ENCODE results near the gene RRAS.

- TF ChIP-seq REST (IDR thresholded peaks at IDR 0.05; ENCODE audit: insufficient replicate concordance, low read depth) (no peak), CTCF (IDR thresholded peaks at IDR 0.05; ENCODE audit: insufficient read depth, low read length) (no peak), GABPA (IDR thresholded peaks at IDR 0.05; ENCODE audit: low read depth) (no peak)
These were observed 24.1 kb downstream of the RRAS start for GRCh38 chr19:49615861-49616260.
